ENCODE measurements around the gene CACNG5. TPM values are rescaled to one million over a fixed set of nuclear protein-coding genes. Genes with fewer than 3 reads are reported as not detected.

Gene CACNG5
- total and polyA plus RNA-seq, 12 donors: not detected

GRCh38 chr17:66859353-66859752 lies 24.4 kb downstream of the CACNG5 start:
- H3K4me3 ChIP-seq: no peak overlapping the region
- peaks cover 0 to 31% (median 10%) of the 10 kb centered on the region in 11 donors for H3K9me3 ChIP-seq
- ATAC-seq (no peak), DNase-seq (no peak)
- H3K27me3 ChIP-seq: peaks cover 0 to 11% (median 0%) of the 10 kb centered on the region in 7 donors
- H3K36me3 ChIP-seq: no peaks in the 10 kb centered on the region
- no peak overlapping the region for H3K27ac ChIP-seq
- no peak for TF ChIP-seq CTCF (IDR thresholded peaks at IDR 0.05)
- intact Hi-C loops (cut with DNase I): no loop called here
- WGBS, 2 donors: 55 to 64% methylated on average over 8 of the region's 8 CpGs
- no peaks in the 10 kb centered on the region for H3K4me1 ChIP-seq

GRCh38 chr17:66860204-66860603 lies 25.3 kb downstream of the CACNG5 start:
- Histone ChIP-seq H3K36me3 (no peaks in the 10 kb centered on the region), H3K4me1 (no peaks in the 10 kb centered on the region), H3K9me3 (peaks cover 0 to 27% (median 7%) of the 10 kb centered on the region in 11 donors), H3K27me3 (peaks cover 0 to 11% (median 0%) of the 10 kb centered on the region in 7 donors), H3K4me3 (no peak overlapping the region), H3K27ac (no peak overlapping the region)
- no peak for DNase-seq
- intact Hi-C loops (cut with DNase I): no loop called here
- 67 to 73% methylated on average over 3 of the region's 3 CpGs for WGBS, 2 donors
- no peak for TF ChIP-seq CTCF (IDR thresholded peaks at IDR 0.05)
- no peak for ATAC-seq

GRCh38 chr17:66863820-66864219 lies 28.9 kb downstream of the CACNG5 start:
- Histone ChIP-seq H3K27me3 (peaks cover 0 to 9% (median 0%) of the 10 kb centered on the region in 7 donors), H3K36me3 (no peaks in the 10 kb centered on the region), H3K27ac (no peak overlapping the region), H3K9me3 (peaks cover 0 to 34% (median 11%) of the 10 kb centered on the region in 11 donors), H3K4me3 (no peak overlapping the region), H3K4me1 (no peaks in the 10 kb centered on the region)
- ATAC-seq: no peak
- no peak for DNase-seq
- no peak for TF ChIP-seq CTCF (IDR thresholded peaks at IDR 0.05)
- intact Hi-C loops (cut with DNase I): no loop called here
- WGBS, 2 donors: 83 to 86% methylated on average over 2 of the region's 2 CpGs

- H3K4me3 ChIP-seq: no peak overlapping the region
- peaks cover 0 to 3% (median 0%) of the 10 kb centered on the region in 7 donors for H3K27me3 ChIP-seq
- H3K9me3 ChIP-seq: peaks cover 0 to 38% (median 11%) of the 10 kb centered on the region in 11 donors
- ATAC-seq (no peak), DNase-seq (no peak)
- no peaks in the 10 kb centered on the region for H3K4me1 ChIP-seq
- TF ChIP-seq CTCF (IDR thresholded peaks at IDR 0.05): no peak
- no peaks in the 10 kb centered on the region for H3K36me3 ChIP-seq
- intact Hi-C loops (cut with DNase I): no loop called here
- H3K27ac ChIP-seq: no peak overlapping the region
- 88 to 93% methylated on average over 1 of the region's 1 CpG for WGBS, 2 donors
Measured at GRCh38 chr17:66865151-66865550, 30.2 kb downstream of the CACNG5 start.
